ENCODE results near the gene TF.

TF gene

DNA sequence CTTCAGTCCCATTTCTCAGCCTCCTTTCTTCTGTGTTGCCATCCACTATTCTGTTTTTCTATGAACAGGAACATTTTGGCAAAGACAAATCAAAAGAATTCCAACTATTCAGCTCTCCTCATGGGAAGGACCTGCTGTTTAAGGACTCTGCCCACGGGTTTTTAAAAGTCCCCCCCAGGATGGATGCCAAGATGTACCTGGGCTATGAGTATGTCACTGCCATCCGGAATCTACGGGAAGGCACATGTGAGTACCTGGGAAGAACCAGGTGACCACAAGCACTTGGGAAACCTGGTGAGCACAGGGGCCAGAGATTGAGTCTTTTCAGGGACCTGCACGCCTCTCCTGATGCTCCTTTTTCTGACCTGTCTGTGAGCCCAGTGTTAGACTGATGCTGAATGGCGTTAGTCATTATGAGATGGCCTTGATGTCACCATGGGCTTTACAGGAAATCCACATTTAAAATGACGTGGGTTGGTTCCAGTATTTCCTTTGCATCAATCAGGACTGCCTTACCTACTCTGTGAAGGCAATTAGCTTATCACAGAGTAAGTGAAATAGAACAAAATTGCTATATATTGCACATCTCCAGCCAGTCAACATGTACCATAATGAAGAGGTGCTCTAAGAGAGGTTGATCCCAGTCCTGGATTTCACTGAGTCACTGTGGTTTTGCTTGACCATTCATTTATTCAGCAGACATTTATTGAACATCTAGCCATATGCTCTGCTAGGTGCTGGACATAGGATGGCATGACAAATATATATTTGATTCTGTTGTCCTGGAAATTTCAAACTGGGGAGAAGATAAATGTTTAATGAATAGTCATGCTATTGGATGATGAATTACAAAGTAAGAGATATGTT, 11.7 kb downstream of the TF start:
- no peak overlapping the region for H3K4me3 ChIP-seq (ENCODE audit: low read depth, low read length)
- in situ Hi-C loops (cut with HindIII; ENCODE audit: low sequenced_read_pairs), result no loop called here
- TF ChIP-seq, protein P1, sequence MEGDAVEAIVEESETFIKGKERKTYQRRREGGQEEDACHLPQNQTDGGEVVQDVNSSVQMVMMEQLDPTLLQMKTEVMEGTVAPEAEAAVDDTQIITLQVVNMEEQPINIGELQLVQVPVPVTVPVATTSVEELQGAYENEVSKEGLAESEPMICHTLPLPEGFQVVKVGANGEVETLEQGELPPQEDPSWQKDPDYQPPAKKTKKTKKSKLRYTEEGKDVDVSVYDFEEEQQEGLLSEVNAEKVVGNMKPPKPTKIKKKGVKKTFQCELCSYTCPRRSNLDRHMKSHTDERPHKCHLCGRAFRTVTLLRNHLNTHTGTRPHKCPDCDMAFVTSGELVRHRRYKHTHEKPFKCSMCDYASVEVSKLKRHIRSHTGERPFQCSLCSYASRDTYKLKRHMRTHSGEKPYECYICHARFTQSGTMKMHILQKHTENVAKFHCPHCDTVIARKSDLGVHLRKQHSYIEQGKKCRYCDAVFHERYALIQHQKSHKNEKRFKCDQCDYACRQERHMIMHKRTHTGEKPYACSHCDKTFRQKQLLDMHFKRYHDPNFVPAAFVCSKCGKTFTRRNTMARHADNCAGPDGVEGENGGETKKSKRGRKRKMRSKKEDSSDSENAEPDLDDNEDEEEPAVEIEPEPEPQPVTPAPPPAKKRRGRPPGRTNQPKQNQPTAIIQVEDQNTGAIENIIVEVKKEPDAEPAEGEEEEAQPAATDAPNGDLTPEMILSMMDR (IDR thresholded peaks at IDR 0.05; ENCODE audit: low read depth, low read length), result no peak
- no peak for DNase-seq (ENCODE audit: low read depth, low spot score)

DNA sequence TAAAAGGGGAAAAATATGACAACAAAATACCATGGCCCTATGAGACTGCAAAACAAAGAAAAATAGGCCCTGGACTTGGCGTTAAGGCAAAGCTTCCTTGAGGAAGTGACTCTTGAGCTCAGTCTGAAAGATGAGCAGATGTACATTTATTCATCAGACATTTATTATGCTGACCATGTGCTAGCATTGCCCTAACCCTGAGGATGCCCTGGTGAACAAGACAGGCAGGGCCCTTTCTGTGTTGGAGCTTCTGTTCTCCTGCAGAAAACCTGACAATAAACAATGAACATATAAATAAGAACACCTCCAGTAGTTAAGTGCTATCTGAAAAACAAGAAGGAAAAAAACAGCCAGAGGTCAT, 12.4 kb downstream of the TF start:
- TF ChIP-seq, protein P1 (IDR thresholded peaks at IDR 0.05; ENCODE audit: low read depth, low read length), result no peak
- H3K4me3 ChIP-seq (ENCODE audit: low read depth, low read length), result no peak overlapping the region
- no peak for DNase-seq (ENCODE audit: low read depth, low spot score)
- in situ Hi-C loops (cut with HindIII; ENCODE audit: low sequenced_read_pairs), result no loop called here

DNA sequence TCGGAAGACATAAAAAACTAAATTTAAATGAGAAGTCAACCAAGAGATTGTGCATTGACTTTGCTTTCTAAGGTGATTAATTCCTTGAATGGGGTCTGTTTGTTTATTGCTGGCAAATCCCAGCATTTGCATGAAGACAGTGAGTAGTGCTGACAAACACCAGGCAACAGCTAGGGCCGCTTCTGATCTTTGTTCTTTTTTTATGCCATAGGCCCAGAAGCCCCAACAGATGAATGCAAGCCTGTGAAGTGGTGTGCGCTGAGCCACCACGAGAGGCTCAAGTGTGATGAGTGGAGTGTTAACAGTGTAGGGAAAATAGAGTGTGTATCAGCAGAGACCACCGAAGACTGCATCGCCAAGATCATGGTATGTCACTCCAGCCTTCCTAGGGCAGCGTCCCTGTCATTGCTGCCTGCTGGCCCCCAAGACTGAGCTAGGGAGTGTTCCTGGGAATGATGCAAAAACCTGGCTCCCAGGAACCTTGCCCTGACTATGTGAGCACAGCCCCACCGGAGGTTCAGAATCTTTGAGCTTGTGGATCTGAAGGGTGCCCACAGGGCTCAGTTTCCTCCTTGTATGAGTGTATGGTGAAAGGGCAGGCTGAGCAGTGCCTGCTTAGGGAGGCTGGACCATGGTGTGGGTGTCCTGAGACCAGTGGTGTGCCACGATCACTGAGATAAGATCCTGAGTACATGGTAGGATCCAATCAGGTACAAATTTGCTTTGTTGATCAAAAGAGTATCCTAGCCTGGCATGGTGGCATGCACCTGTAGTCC, 13.0 kb downstream of the TF start:
- no peak for DNase-seq (ENCODE audit: low read depth, low spot score)
- in situ Hi-C loops (cut with HindIII; ENCODE audit: low sequenced_read_pairs), result no loop called here
- TF ChIP-seq, protein P1 (IDR thresholded peaks at IDR 0.05; ENCODE audit: low read depth, low read length), result no peak
- H3K4me3 ChIP-seq (ENCODE audit: low read depth, low read length), result no peak overlapping the region

DNA sequence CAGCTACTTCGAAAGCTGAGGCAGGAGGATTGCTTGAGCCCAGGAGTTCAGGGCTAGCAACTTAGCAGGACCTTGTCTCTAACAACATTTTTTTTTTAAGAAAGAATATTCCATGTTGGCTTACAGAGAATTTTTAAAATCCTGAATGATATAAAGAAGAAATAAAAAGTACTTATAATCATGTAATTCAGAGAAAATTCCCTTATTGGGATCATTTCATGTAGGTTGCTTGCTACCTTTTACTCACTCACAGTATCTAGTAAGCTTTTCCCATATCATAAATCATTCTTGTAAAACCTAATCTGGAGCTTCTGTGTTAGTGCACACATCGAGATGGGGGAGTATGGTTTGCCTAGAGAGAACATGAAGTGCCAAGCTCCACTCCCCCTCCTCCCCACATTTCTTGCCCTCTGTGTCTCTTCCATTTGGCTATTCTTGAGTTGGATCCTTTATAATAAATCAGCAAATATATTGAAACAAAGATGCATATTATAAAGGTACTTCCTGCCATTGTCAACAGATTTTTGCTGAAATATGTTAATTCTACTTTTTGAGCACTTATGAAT, 13.6 kb downstream of the TF start:
- TF ChIP-seq, protein P1 (IDR thresholded peaks at IDR 0.05; ENCODE audit: low read depth, low read length), result no peak
- no peak overlapping the region for H3K4me3 ChIP-seq (ENCODE audit: low read depth, low read length)
- in situ Hi-C loops (cut with HindIII; ENCODE audit: low sequenced_read_pairs), result no loop called here
- no peak for DNase-seq (ENCODE audit: low read depth, low spot score)

DNA sequence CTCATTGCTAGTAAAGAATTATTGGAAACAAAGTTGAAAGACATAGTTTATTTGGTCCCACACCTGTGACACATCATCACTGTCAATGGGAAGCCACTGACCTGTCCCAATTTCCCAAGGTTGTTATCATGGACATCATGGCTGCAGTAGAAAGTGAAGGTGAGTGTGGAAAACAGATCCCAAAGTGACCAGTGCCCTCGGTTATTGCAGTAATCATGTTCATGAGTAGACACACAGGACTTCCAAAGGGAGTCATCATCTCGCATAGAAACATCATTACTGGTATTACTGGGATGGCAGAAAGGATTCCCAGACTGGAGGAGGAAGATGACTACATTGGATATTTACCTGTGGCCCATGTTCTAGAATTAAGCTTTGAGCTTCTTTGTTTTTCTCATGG, 14.7 kb downstream of the TF start:
- H3K4me3 ChIP-seq (ENCODE audit: low read depth, low read length), result no peak overlapping the region
- in situ Hi-C loops (cut with HindIII; ENCODE audit: low sequenced_read_pairs), result no loop called here
- no peak for DNase-seq (ENCODE audit: low read depth, low spot score)
- TF ChIP-seq, protein P1 (IDR thresholded peaks at IDR 0.05; ENCODE audit: low read depth, low read length), result no peak

DNA sequence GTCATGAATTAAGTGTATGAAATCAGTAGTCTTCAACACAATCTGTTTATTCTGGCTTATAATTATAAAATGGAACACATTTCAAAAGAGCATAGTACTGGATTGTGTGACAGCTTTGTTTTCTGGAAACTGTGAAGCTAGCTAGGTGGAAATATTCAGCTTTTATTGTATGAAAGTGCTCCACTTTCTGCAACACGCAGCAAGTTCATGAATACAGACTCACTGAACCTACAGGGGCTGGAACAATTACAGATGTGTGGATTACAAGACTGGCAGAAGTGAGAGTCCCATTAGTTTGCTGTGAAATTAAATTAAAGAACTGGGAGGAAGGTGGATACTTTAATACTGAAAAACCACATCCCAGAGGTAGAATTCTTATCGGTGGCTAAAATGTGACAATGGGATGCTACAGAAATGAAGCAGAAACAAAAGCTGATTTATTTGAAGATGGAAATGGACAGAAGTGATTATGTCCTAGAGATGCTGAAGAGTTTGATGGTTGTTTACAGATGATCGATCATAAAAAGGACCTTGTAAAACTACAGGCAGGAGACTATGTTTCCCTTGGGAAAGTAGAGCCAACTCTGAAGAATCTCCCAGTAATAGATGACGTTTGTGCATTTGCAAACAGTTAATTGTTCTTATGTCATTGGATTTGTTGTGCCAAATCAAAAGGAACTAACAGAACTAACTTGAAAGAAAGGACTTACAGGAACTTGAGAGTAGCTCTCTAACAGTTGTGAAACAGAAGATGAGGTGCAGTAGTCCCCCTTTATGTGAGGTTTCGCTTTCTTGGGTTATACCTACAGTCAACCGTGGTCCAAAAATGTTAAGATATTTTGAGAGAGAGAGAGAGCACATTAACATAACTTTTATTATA, 15.7 kb downstream of the TF start:
- in situ Hi-C loops (cut with HindIII; ENCODE audit: low sequenced_read_pairs), result no loop called here
- H3K4me3 ChIP-seq (ENCODE audit: low read depth, low read length), result no peak overlapping the region
- no peak for DNase-seq (ENCODE audit: low read depth, low spot score)
- TF ChIP-seq, protein P1 (IDR thresholded peaks at IDR 0.05; ENCODE audit: low read depth, low read length), result no peak

All from astrocyte of the spinal cord (primary cell).